GM19025 (cell line): ENCODE results near the gene LGR4.

Experiments used
- ATAC-seq: cut with Tn5 transposase; IDR thresholded peaks from one replicate; pipeline ENCODE4 v1.9.1; 2021; ENCODE audit warnings: mild to moderate bottlenecking, low read depth, moderate library complexity; ENCODE audit not compliant: unreplicated experiment

Gene LGR4

GRCh38 chr11:27406498-27407354 lies 65.9 kb downstream of the LGR4 start:
- ATAC-seq: no peak

GRCh38 chr11:27405134-27405533 lies 67.5 kb downstream of the LGR4 start:
- no peak for ATAC-seq

GRCh38 chr11:27404427-27404826 lies 68.2 kb downstream of the LGR4 start:
- ATAC-seq: no peak

- ATAC-seq: no peak
These were observed 69.4 kb downstream of the LGR4 start for GRCh38 chr11:27403195-27403594.

GRCh38 chr11:27402450-27402849 lies 70.1 kb downstream of the LGR4 start:
- no peak for ATAC-seq

GRCh38 chr11:27401833-27402316 lies 70.7 kb downstream of the LGR4 start:
- no peak for ATAC-seq

- no peak for ATAC-seq
These were observed 71.2 kb downstream of the LGR4 start for GRCh38 chr11:27401280-27401832.

- no peak for ATAC-seq
These were observed 74.2 kb downstream of the LGR4 start for GRCh38 chr11:27398400-27398770.

GRCh38 chr11:27397624-27398399 lies 74.8 kb downstream of the LGR4 start:
- ATAC-seq: no peak

- ATAC-seq: no peak
These were observed 76.2 kb downstream of the LGR4 start for GRCh38 chr11:27396259-27396839.

GRCh38 chr11:27395556-27396258 lies 76.9 kb downstream of the LGR4 start:
- no peak for ATAC-seq

GRCh38 chr11:27394781-27395228 lies 77.8 kb downstream of the LGR4 start:
- ATAC-seq: no peak

- no peak for ATAC-seq
These were observed 80.1 kb downstream of the LGR4 start for GRCh38 chr11:27392278-27393114.

GRCh38 chr11:27391331-27392015 lies 81.1 kb downstream of the LGR4 start:
- no peak for ATAC-seq

- no peak for ATAC-seq
These were observed 82.0 kb downstream of the LGR4 start for GRCh38 chr11:27390318-27391295.

- ATAC-seq: no peak
These were observed 83.7 kb downstream of the LGR4 start for GRCh38 chr11:27388869-27389268.

GRCh38 chr11:27388001-27388400 lies 84.6 kb downstream of the LGR4 start:
- ATAC-seq: no peak

- ATAC-seq: no peak
These were observed 85.2 kb downstream of the LGR4 start for GRCh38 chr11:27387362-27387761.
